Measurements from ENCODE around the gene DCAF11.

Gene DCAF11

DNA sequence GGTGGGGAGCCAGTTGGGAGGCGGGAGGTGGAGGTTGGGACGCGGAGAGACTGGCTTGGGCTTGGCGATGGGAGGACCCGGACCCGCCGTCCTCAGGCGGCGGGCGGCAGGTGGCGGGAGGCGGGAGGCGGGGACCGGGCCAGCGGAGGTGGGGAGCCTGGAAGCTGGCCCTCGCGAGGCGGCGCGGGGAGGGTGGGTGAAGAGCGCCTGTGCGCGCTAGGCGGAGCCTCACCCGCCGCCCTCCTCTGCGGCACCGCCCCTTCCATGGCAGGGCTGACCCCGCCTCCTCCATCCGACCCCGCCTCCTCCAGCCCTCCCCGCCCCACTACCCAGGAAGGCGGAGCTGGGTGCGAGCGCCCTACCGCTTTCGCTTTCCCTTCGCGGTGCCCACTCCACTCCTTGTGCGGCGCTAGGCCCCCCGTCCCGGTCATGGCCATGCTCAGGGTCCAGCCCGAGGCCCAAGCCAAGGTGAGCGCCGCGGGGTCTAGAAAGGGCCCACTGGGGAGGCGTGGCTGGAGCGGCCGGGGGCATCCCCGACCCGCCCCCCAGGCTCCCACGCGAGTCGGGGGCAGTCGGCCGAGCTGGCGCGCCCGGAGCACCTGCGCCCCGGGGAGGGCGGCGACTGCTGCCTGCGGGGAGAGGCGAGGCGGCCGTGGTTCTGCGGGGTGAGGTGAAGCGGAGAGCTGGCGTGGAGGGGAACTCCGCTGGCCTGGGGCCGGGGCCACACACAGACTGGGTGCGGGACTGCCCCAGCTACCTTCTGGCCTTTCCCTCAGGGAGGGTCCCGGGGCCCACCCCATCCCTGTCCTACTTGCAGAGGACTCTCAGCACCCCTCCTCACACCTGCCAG, 21.5 kb downstream of the DCAF11 start, which contains the start of gene PSME1 (continued):
- TF ChIP-seq, protein P1, sequence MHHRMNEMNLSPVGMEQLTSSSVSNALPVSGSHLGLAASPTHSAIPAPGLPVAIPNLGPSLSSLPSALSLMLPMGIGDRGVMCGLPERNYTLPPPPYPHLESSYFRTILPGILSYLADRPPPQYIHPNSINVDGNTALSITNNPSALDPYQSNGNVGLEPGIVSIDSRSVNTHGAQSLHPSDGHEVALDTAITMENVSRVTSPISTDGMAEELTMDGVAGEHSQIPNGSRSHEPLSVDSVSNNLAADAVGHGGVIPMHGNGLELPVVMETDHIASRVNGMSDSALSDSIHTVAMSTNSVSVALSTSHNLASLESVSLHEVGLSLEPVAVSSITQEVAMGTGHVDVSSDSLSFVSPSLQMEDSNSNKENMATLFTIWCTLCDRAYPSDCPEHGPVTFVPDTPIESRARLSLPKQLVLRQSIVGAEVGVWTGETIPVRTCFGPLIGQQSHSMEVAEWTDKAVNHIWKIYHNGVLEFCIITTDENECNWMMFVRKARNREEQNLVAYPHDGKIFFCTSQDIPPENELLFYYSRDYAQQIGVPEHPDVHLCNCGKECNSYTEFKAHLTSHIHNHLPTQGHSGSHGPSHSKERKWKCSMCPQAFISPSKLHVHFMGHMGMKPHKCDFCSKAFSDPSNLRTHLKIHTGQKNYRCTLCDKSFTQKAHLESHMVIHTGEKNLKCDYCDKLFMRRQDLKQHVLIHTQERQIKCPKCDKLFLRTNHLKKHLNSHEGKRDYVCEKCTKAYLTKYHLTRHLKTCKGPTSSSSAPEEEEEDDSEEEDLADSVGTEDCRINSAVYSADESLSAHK (tag by site-specific recombination; IDR thresholded peaks at IDR 0.05): peak; percentile 56; the same call in 1 of the 2 replicates
- TF ChIP-seq, protein P2, sequence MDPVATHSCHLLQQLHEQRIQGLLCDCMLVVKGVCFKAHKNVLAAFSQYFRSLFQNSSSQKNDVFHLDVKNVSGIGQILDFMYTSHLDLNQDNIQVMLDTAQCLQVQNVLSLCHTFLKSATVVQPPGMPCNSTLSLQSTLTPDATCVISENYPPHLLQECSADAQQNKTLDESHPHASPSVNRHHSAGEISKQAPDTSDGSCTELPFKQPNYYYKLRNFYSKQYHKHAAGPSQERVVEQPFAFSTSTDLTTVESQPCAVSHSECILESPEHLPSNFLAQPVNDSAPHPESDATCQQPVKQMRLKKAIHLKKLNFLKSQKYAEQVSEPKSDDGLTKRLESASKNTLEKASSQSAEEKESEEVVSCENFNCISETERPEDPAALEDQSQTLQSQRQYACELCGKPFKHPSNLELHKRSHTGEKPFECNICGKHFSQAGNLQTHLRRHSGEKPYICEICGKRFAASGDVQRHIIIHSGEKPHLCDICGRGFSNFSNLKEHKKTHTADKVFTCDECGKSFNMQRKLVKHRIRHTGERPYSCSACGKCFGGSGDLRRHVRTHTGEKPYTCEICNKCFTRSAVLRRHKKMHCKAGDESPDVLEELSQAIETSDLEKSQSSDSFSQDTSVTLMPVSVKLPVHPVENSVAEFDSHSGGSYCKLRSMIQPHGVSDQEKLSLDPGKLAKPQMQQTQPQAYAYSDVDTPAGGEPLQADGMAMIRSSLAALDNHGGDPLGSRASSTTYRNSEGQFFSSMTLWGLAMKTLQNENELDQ (tag by site-specific recombination; IDR thresholded peaks at IDR 0.05; ENCODE audit: low read depth): no peak
- no peak for TF ChIP-seq ZNF785 (tag by site-specific recombination; IDR thresholded peaks at IDR 0.05)
- no peak for TF ChIP-seq ZNF596 (tag by site-specific recombination; IDR thresholded peaks at IDR 0.05)
- TF ChIP-seq ZNF571 (tag by site-specific recombination; IDR thresholded peaks at IDR 0.05): no peak
- TF ChIP-seq, protein P3, sequence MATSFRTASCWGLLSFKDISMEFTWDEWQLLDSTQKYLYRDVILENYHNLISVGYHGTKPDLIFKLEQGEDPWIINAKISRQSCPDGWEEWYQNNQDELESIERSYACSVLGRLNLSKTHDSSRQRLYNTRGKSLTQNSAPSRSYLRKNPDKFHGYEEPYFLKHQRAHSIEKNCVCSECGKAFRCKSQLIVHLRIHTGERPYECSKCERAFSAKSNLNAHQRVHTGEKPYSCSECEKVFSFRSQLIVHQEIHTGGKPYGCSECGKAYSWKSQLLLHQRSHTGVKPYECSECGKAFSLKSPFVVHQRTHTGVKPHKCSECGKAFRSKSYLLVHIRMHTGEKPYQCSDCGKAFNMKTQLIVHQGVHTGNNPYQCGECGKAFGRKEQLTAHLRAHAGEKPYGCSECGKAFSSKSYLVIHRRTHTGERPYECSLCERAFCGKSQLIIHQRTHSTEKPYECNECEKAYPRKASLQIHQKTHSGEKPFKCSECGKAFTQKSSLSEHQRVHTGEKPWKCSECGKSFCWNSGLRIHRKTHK (tag by site-specific recombination; IDR thresholded peaks at IDR 0.05): no peak
- TF ChIP-seq ZNF175 (tag by site-specific recombination; IDR thresholded peaks at IDR 0.05): no peak
- TF ChIP-seq, protein P4, sequence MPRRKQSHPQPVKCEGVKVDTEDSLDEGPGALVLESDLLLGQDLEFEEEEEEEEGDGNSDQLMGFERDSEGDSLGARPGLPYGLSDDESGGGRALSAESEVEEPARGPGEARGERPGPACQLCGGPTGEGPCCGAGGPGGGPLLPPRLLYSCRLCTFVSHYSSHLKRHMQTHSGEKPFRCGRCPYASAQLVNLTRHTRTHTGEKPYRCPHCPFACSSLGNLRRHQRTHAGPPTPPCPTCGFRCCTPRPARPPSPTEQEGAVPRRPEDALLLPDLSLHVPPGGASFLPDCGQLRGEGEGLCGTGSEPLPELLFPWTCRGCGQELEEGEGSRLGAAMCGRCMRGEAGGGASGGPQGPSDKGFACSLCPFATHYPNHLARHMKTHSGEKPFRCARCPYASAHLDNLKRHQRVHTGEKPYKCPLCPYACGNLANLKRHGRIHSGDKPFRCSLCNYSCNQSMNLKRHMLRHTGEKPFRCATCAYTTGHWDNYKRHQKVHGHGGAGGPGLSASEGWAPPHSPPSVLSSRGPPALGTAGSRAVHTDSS (tag by site-specific recombination; IDR thresholded peaks at IDR 0.05): no peak
- no peak for TF ChIP-seq ZNF140 (tag by site-specific recombination; IDR thresholded peaks at IDR 0.05)
- TF ChIP-seq ZNF416 (tag by site-specific recombination; IDR thresholded peaks at IDR 0.05): no peak
- TF ChIP-seq ZNF10 (tag by site-specific recombination; IDR thresholded peaks at IDR 0.05): no peak
- no peak for TF ChIP-seq ZNF404 (tag by site-specific recombination; IDR thresholded peaks at IDR 0.05)
- TF ChIP-seq MYNN (tag by site-specific recombination; IDR thresholded peaks at IDR 0.05; ENCODE audit: borderline replicate concordance): no peak
- TF ChIP-seq, protein P5, sequence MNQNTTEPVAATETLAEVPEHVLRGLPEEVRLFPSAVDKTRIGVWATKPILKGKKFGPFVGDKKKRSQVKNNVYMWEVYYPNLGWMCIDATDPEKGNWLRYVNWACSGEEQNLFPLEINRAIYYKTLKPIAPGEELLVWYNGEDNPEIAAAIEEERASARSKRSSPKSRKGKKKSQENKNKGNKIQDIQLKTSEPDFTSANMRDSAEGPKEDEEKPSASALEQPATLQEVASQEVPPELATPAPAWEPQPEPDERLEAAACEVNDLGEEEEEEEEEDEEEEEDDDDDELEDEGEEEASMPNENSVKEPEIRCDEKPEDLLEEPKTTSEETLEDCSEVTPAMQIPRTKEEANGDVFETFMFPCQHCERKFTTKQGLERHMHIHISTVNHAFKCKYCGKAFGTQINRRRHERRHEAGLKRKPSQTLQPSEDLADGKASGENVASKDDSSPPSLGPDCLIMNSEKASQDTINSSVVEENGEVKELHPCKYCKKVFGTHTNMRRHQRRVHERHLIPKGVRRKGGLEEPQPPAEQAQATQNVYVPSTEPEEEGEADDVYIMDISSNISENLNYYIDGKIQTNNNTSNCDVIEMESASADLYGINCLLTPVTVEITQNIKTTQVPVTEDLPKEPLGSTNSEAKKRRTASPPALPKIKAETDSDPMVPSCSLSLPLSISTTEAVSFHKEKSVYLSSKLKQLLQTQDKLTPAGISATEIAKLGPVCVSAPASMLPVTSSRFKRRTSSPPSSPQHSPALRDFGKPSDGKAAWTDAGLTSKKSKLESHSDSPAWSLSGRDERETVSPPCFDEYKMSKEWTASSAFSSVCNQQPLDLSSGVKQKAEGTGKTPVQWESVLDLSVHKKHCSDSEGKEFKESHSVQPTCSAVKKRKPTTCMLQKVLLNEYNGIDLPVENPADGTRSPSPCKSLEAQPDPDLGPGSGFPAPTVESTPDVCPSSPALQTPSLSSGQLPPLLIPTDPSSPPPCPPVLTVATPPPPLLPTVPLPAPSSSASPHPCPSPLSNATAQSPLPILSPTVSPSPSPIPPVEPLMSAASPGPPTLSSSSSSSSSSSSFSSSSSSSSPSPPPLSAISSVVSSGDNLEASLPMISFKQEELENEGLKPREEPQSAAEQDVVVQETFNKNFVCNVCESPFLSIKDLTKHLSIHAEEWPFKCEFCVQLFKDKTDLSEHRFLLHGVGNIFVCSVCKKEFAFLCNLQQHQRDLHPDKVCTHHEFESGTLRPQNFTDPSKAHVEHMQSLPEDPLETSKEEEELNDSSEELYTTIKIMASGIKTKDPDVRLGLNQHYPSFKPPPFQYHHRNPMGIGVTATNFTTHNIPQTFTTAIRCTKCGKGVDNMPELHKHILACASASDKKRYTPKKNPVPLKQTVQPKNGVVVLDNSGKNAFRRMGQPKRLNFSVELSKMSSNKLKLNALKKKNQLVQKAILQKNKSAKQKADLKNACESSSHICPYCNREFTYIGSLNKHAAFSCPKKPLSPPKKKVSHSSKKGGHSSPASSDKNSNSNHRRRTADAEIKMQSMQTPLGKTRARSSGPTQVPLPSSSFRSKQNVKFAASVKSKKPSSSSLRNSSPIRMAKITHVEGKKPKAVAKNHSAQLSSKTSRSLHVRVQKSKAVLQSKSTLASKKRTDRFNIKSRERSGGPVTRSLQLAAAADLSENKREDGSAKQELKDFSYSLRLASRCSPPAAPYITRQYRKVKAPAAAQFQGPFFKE (tag by site-specific recombination; IDR thresholded peaks at IDR 0.05; ENCODE audit: borderline replicate concordance): no peak
- TF ChIP-seq ZNF600 (tag by site-specific recombination; IDR thresholded peaks at IDR 0.05): peak; percentile 7
- TF ChIP-seq, protein P6, sequence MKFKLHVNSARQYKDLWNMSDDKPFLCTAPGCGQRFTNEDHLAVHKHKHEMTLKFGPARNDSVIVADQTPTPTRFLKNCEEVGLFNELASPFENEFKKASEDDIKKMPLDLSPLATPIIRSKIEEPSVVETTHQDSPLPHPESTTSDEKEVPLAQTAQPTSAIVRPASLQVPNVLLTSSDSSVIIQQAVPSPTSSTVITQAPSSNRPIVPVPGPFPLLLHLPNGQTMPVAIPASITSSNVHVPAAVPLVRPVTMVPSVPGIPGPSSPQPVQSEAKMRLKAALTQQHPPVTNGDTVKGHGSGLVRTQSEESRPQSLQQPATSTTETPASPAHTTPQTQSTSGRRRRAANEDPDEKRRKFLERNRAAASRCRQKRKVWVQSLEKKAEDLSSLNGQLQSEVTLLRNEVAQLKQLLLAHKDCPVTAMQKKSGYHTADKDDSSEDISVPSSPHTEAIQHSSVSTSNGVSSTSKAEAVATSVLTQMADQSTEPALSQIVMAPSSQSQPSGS (tag by site-specific recombination; IDR thresholded peaks at IDR 0.05; ENCODE audit: low read depth): no peak
- TF ChIP-seq, protein P7, sequence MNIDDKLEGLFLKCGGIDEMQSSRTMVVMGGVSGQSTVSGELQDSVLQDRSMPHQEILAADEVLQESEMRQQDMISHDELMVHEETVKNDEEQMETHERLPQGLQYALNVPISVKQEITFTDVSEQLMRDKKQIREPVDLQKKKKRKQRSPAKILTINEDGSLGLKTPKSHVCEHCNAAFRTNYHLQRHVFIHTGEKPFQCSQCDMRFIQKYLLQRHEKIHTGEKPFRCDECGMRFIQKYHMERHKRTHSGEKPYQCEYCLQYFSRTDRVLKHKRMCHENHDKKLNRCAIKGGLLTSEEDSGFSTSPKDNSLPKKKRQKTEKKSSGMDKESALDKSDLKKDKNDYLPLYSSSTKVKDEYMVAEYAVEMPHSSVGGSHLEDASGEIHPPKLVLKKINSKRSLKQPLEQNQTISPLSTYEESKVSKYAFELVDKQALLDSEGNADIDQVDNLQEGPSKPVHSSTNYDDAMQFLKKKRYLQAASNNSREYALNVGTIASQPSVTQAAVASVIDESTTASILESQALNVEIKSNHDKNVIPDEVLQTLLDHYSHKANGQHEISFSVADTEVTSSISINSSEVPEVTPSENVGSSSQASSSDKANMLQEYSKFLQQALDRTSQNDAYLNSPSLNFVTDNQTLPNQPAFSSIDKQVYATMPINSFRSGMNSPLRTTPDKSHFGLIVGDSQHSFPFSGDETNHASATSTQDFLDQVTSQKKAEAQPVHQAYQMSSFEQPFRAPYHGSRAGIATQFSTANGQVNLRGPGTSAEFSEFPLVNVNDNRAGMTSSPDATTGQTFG (tag by site-specific recombination; IDR thresholded peaks at IDR 0.05; ENCODE audit: borderline replicate concordance): no peak
- TF ChIP-seq ZNF701 (tag by site-specific recombination; IDR thresholded peaks at IDR 0.05): no peak
- TF ChIP-seq ZNF132 (tag by site-specific recombination; IDR thresholded peaks at IDR 0.05; ENCODE audit: borderline replicate concordance): no peak
- peak; percentile 76 for TF ChIP-seq KLF1 (tag by site-specific recombination; IDR thresholded peaks at IDR 0.05)
